B cell (primary cell): ENCODE measurements around the gene ZMYM2.

ENCODE experiments used
- CTCF ChIP-seq: fragments of 200-600 bp; IDR thresholded peaks from one replicate; pipeline ENCODE4 v1.8.0; 2022; ENCODE audit warnings: antibody characterized with exemption, mild to moderate bottlenecking
- EZH2 ChIP-seq: IDR thresholded peaks from 2 replicates; pipeline ENCODE4 v1.6.1; 2012; ENCODE audit warnings: borderline replicate concordance, low read depth, mild to moderate bottlenecking, moderate library complexity, low read length; ENCODE audit not compliant: insufficient read depth, poor library complexity, severe bottlenecking

- TF ChIP-seq CTCF: no peak
- no peak for TF ChIP-seq EZH2
Measured at GRCh38 chr13:19961924-19962323, 3.4 kb downstream of the ZMYM2 start.
